ENCODE results near the gene ARL13B. TPM values are rescaled to one million over a fixed set of nuclear protein-coding genes. Genes with fewer than 3 reads are reported as not detected.

ARL13B gene
- polyA plus RNA-seq, 1 of the 3 experiments (the other 2 are of a cell fraction), result 4.9 TPM

- no peak overlapping the region for H2AFZ ChIP-seq (ENCODE audit: low read depth)
- H3K4me1 ChIP-seq (ENCODE audit: control insufficient read depth in 1 of 2, insufficient read depth in 2 of 2, low read depth in 1 of 2, low read length in 1 of 2), result peaks cover 0 to 2% of the 10 kb centered on the region in 2 experiments; a peak in 2 of 4 replicates
- peaks cover 17% of the 10 kb centered on the region for H3F3A ChIP-seq (replicated peaks; ENCODE audit: insufficient read depth)
- ChIA-PET CTCF (interaction anchor here (0.7 to 1.3 kb wide), 3 partner anchors 25 to 185 kb away, joined by 3 to 6 read pairs (median 4); no protein-coding TSS in a partner anchor), POLR2A (no interaction called here)
- H3K4me3 ChIP-seq (ENCODE audit: low read depth in 2 of 2, low read length in 1 of 2), result no peak overlapping the region
- peaks cover 26% of the 10 kb centered on the region; the same call in 1 of the 2 replicates for H3K79me2 ChIP-seq (ENCODE audit: insufficient read depth)
- H3K9me3 ChIP-seq, result no peaks in the 10 kb centered on the region
- no peaks in the 10 kb centered on the region for H3K9me2 ChIP-seq
- no peaks in the 10 kb centered on the region for H3K27me3 ChIP-seq (ENCODE audit: insufficient read depth)
- WGBS (ENCODE audit: low lambda C conversion rate), result 81% methylated on average over 1 of the region's 1 CpG
- no peak for TF ChIP-seq SMC3 (IDR thresholded peaks at IDR 0.05; ENCODE audit: low read depth, low read length)
- no peak for TF ChIP-seq JUND (IDR thresholded peaks at IDR 0.05)
- TF ChIP-seq FOXM1 (IDR thresholded peaks at IDR 0.05; ENCODE audit: low read depth), result no peak
- TF ChIP-seq GABPA (IDR thresholded peaks at IDR 0.05; ENCODE audit: low read depth), result no peak
- no peak for TF ChIP-seq ELF1 (IDR thresholded peaks at IDR 0.05)
- TF ChIP-seq RFX5 (IDR thresholded peaks at IDR 0.05; ENCODE audit: low read length), result no peak
- no peak for TF ChIP-seq RCOR1 (IDR thresholded peaks at IDR 0.05; ENCODE audit: low read length)
- no peak for TF ChIP-seq NRF1 (IDR thresholded peaks at IDR 0.05; ENCODE audit: low read depth, low read length)
- TF ChIP-seq, protein P1, sequence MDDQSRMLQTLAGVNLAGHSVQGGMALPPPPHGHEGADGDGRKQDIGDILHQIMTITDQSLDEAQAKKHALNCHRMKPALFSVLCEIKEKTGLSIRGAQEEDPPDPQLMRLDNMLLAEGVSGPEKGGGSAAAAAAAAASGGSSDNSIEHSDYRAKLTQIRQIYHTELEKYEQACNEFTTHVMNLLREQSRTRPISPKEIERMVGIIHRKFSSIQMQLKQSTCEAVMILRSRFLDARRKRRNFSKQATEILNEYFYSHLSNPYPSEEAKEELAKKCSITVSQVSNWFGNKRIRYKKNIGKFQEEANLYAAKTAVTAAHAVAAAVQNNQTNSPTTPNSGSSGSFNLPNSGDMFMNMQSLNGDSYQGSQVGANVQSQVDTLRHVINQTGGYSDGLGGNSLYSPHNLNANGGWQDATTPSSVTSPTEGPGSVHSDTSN (IDR thresholded peaks at IDR 0.05), result no peak
- TF ChIP-seq USF2 (IDR thresholded peaks at IDR 0.05; ENCODE audit: borderline replicate concordance, low read depth, low read length), result no peak
- no peak for TF ChIP-seq MXI1 (IDR thresholded peaks at IDR 0.05; ENCODE audit: low read depth, low read length)
- no peak for TF ChIP-seq POLR2AphosphoS5 (IDR thresholded peaks at IDR 0.05; ENCODE audit: low read depth, low read length)
- TF ChIP-seq CHD2 (IDR thresholded peaks at IDR 0.05; ENCODE audit: low read length, partially characterized antibody), result no peak
- TF ChIP-seq YY1 (IDR thresholded peaks at IDR 0.05; ENCODE audit: low read depth), result no peak
- no peak for TF ChIP-seq EP300 (IDR thresholded peaks at IDR 0.05; ENCODE audit: borderline replicate concordance in 1 of 2, low read depth in 1 of 2, low read length in 1 of 2)
- TF ChIP-seq, protein P2, sequence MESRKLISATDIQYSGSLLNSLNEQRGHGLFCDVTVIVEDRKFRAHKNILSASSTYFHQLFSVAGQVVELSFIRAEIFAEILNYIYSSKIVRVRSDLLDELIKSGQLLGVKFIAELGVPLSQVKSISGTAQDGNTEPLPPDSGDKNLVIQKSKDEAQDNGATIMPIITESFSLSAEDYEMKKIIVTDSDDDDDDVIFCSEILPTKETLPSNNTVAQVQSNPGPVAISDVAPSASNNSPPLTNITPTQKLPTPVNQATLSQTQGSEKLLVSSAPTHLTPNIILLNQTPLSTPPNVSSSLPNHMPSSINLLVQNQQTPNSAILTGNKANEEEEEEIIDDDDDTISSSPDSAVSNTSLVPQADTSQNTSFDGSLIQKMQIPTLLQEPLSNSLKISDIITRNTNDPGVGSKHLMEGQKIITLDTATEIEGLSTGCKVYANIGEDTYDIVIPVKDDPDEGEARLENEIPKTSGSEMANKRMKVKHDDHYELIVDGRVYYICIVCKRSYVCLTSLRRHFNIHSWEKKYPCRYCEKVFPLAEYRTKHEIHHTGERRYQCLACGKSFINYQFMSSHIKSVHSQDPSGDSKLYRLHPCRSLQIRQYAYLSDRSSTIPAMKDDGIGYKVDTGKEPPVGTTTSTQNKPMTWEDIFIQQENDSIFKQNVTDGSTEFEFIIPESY (IDR thresholded peaks at IDR 0.05; ENCODE audit: borderline replicate concordance, low read depth), result no peak
- no peak for TF ChIP-seq GATA2 (CRISPR knock-in tag; IDR thresholded peaks at IDR 0.05)
- no peak for TF ChIP-seq SIN3A (IDR thresholded peaks at IDR 0.05; ENCODE audit: borderline replicate concordance, low read depth, low read length)
- TF ChIP-seq MEF2A (IDR thresholded peaks at IDR 0.05; ENCODE audit: borderline replicate concordance, low read depth), result no peak
- 0 out of 2 replicates have a peak overlapping the region, but pooled peaks have one; percentile 22 for H3K4me2 ChIP-seq
- H3K9ac ChIP-seq, result no peak overlapping the region
- no peaks in the 10 kb centered on the region for H4K20me1 ChIP-seq (ENCODE audit: insufficient read depth)
- peaks cover 18 to 19% of the 10 kb centered on the region in 2 experiments for H3K36me3 ChIP-seq (replicated peaks in 1 of 2; ENCODE audit: control insufficient read depth in 1 of 2, insufficient read depth in 2 of 2, low read length in 1 of 2)
- no peak overlapping the region for H3K27ac ChIP-seq (ENCODE audit: low read depth in 2 of 2, low read length in 1 of 2)
- no peak for DNase-seq
Observed at GRCh38 chr3:94065122-94065521, 85.2 kb downstream of the ARL13B start.

All from SK-N-SH (cell line).